ENCODE measurements around the gene RNF212. TPM values are rescaled to one million over a fixed set of nuclear protein-coding genes. Genes with fewer than 3 reads are reported as not detected.

Gene RNF212
- total and polyA plus RNA-seq, 9 of the 15 experiments (the other 6 are each of a cell fraction or from before 2014, with no cell fraction given), result 0.04 TPM; not detected in 8

DNA sequence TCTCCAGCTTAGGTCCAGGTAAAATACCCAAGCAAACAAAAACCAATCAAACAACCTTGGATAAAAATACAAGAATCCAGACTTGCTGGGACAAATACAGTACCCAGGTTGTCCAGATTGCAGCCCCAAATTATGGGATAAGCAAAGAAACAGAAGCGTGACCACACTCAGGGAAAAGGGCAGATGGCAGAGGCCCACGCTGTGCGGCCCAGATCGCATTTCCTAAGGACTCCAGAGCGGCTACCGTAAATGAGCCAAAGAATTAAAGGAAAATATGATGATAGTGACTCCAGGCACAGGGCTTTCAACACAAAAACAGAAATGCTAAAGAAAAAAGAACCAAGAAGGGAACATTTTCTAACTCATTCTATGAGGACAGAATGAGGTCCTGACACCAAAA is 51.6 kb downstream of the RNF212 start:
- FAIRE-seq (no peak), ATAC-seq (no peak), DNase-seq (ENCODE audit: extremely low read depth in 1 of 4, low spot score in 3 of 4) (no peak)
- in situ Hi-C loops (cut with MboI) (no loop called here), intact Hi-C loops (cut with micrococcal nuclease) (no loop called here)
- POLR2A ChIA-PET, result no interaction called here
- no peaks in the 10 kb centered on the region for H3K36me3 ChIP-seq (ENCODE audit: control insufficient read depth, insufficient read depth, low read length)
- H4K20me1 ChIP-seq (replicated peaks; ENCODE audit: control insufficient read depth, insufficient read depth, low read length), result no peaks in the 10 kb centered on the region
- no peak overlapping the region for H2AFZ ChIP-seq (ENCODE audit: low read depth, low read length)
- CTCF ChIA-PET (ENCODE audit: low intra/inter-chr PET ratio), result no interaction called here
- no peak overlapping the region for H3K4me2 ChIP-seq (ENCODE audit: insufficient read depth, low read length)
- TF ChIP-seq ZKSCAN8 (CRISPR knock-in tag; IDR thresholded peaks at IDR 0.05) (no peak), SAFB (IDR thresholded peaks at IDR 0.05; ENCODE audit: borderline replicate concordance, low read depth, low read length) (no peak), XRCC4 (IDR thresholded peaks at IDR 0.05; ENCODE audit: extremely low read depth, insufficient read depth, insufficient read length) (no peak), ETS2 (tag; IDR thresholded peaks at IDR 0.05; ENCODE audit: borderline replicate concordance, poor library complexity, severe bottlenecking) (no peak), KHSRP (IDR thresholded peaks at IDR 0.05) (no peak), ESRRA (IDR thresholded peaks at IDR 0.05; ENCODE audit: borderline replicate concordance, low read depth) (no peak), MTA1 (IDR thresholded peaks at IDR 0.05; ENCODE audit: borderline replicate concordance) (no peak), ZBED1 (IDR thresholded peaks at IDR 0.05) (no peak), SNIP1 (IDR thresholded peaks at IDR 0.05; ENCODE audit: low read depth) (no peak), ZKSCAN1 (IDR thresholded peaks at IDR 0.05; ENCODE audit: low read depth, low read length) (no peak), GTF2E2 (tag; IDR thresholded peaks at IDR 0.05) (no peak)
- WGBS (ENCODE audit: insufficient coverage, low coverage, missing lambda C conversion rate), result 3% methylated on average over 6 of the region's 6 CpGs
- peaks cover 0 to 16% of the 10 kb centered on the region in 2 experiments; a peak in 2 of 5 replicates for H3K4me1 ChIP-seq (replicated peaks in 1 of 2; ENCODE audit: control insufficient read depth in 2 of 2, insufficient read depth in 2 of 2, low read length in 2 of 2)
- H3K27ac ChIP-seq (ENCODE audit: extremely low read depth, low read depth, low read length), result no peak overlapping the region
- no peak overlapping the region for H3K4me3 ChIP-seq
- peaks cover 56 to 72% of the 10 kb centered on the region in 2 experiments for H3K27me3 ChIP-seq (ENCODE audit: control insufficient read depth in 2 of 2, insufficient read depth in 2 of 2, low read length in 2 of 2)
- no peaks in the 10 kb centered on the region for H3K9me1 ChIP-seq (ENCODE audit: control insufficient read depth, insufficient read depth, low read length)
- no peak overlapping the region for H3K9ac ChIP-seq (ENCODE audit: insufficient read depth in 1 of 2, low read depth in 2 of 2, low read length in 2 of 2)
- no TSS peak for BruUV-seq (replicated peaks)
- peaks cover 3% of the 10 kb centered on the region for H3K9me3 ChIP-seq (replicated peaks; ENCODE audit: control insufficient read depth, insufficient read depth, low read depth, low read length)
- H3K79me2 ChIP-seq (ENCODE audit: control insufficient read depth, insufficient read depth, low read length), result no peaks in the 10 kb centered on the region

All from K562 (cell line).